Activated naive CD8-positive, alpha-beta T cell treated with anti-CD3 and anti-CD28 coated beads for 36 hours (primary cell): Measurements from ENCODE around the gene TMEM72. TPM values are rescaled to one million over a fixed set of nuclear protein-coding genes. Genes with fewer than 3 reads are reported as not detected.

Experiments
- DNase-seq: peaks from one replicate; pipeline ENCODE4 v3.0.0; 2021
- H3K27ac Mint-ChIP-seq: one replicate; pipeline ENCODE4 v1.8.0; 2022; ENCODE audit warnings: mild to moderate bottlenecking, moderate library complexity, mixed read lengths
- H3K27me3 Mint-ChIP-seq: one replicate; pipeline ENCODE4 v1.8.0; 2022; ENCODE audit warnings: mild to moderate bottlenecking, mixed read lengths
- H3K36me3 Mint-ChIP-seq: one replicate; pipeline ENCODE4 v1.8.0; 2021; ENCODE audit warnings: mild to moderate bottlenecking, mixed read lengths
- H3K4me1 Mint-ChIP-seq: one replicate; pipeline ENCODE4 v1.8.0; 2021; ENCODE audit warnings: mixed read lengths
- H3K4me3 Mint-ChIP-seq: one replicate; pipeline ENCODE4 v1.8.0; 2022; ENCODE audit warnings: mild to moderate bottlenecking, moderate library complexity, mixed read lengths
- H3K9me3 Mint-ChIP-seq: one replicate; pipeline ENCODE4 v1.8.0; 2022; ENCODE audit warnings: mixed read lengths
- total RNA-seq, 2 experiments: library from RNA; stranded (reverse); gene quantifications; one replicate each; pipeline ENCODE4 v1.2.3, GENCODE V29; 2021

TMEM72 gene
- total RNA-seq, 2 experiments from 2014 or later: not detected

DNA sequence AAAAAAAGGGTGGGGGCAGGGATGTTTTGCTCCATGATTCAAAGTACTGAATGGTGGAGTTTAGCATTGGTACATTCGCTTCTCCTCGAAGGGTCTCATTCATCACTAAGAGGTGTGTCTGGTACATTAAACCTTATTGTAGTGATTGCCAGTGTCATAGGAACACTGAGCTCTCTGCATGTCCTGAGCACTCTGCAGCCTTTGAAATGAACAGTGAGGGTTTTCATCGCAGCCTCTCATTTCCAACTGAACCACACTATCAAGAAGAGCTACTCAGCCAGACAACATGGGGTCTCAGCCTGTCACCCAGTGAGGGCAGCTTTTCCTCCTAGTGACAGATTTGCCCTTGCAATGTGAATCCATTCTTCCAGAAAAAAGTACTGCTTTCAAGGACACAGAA, 75.0 kb downstream of the TMEM72 start:
- Mint-ChIP-seq H3K36me3 (no peaks in the 10 kb centered on the region), H3K27ac (no peak overlapping the region), H3K4me3 (no peak overlapping the region), H3K9me3 (no peaks in the 10 kb centered on the region), H3K4me1 (peaks cover 11% of the 10 kb centered on the region), H3K27me3 (no peaks in the 10 kb centered on the region)
- no peak for DNase-seq

Other genes with a start within 250 kb of the TMEM72 start
- gene RASSF4, start 48.5 kb downstream of the TMEM72 start, total RNA-seq: 1 to 10 TPM; 5.6 to 6.2 TPM
- under 1 TPM; 0.12 to 0.49 TPM for gene DEPP1, start 67.5 kb downstream of the TMEM72 start, total RNA-seq
- 10 to 100 TPM; 45.6 to 47.6 TPM for gene ZNF22, start 89.6 kb downstream of the TMEM72 start, total RNA-seq